Lower leg skin (tissue), 3 donors: ENCODE data around the gene RAB8A.

ENCODE experiments used
- CTCF ChIP-seq, 3 donors: fragments of 450-650 bp; IDR thresholded peaks; one replicate each; pipeline ENCODE4 v1.5.1; 2016; ENCODE audit warnings: antibody characterized with exemption in 3 of 3, mild to moderate bottlenecking in 3 of 3, moderate library complexity in 2 of 3
- POLR2A ChIP-seq, 2 donors: fragments of 450-650 bp; IDR thresholded peaks; one replicate each; pipeline ENCODE4 v1.6.1; 2016 to 2017; ENCODE audit warnings: antibody characterized with exemption in 2 of 2, mild to moderate bottlenecking in 1 of 2, moderate library complexity in 1 of 2

GRCh38 chr19:16111909-16112752, 442 bp downstream of the RAB8A start:
- TF ChIP-seq CTCF (IDR thresholded peaks at IDR 0.05) (no peak), POLR2A (IDR thresholded peaks at IDR 0.05) (no peak)
